Activated T-helper 17 cell treated with anti-CD3 and anti-CD28 coated beads, Interleukin-2, amount 50 U/mL, for 72 hours (primary cell): ENCODE data around the gene NANOGP8. TPM values are rescaled to one million over a fixed set of nuclear protein-coding genes. Genes with fewer than 3 reads are reported as not detected.
"Not testable (repeated sequence)": the region's sequence is repeated elsewhere in the genome, so short reads cannot be mapped to it uniquely, and the experiment has no call there.

ENCODE experiments used
- ATAC-seq: fragments of 150-1000 bp; cut with Tn5 transposase; replicated peaks from 2 replicates; pipeline ENCODE4 v1.10.0; 2021; ENCODE audit warnings: mild to moderate bottlenecking, moderate library complexity
- H3K27ac Mint-ChIP-seq: one replicate; pipeline ENCODE4 v1.8.0; 2022; ENCODE audit warnings: mixed read lengths
- H3K27me3 Mint-ChIP-seq: one replicate; pipeline ENCODE4 v1.8.0; 2022; ENCODE audit warnings: mixed read lengths
- H3K36me3 Mint-ChIP-seq: one replicate; pipeline ENCODE4 v1.8.0; 2022; ENCODE audit warnings: low read depth, mild to moderate bottlenecking, mixed read lengths
- H3K4me1 Mint-ChIP-seq: one replicate; pipeline ENCODE4 v1.8.0; 2022; ENCODE audit warnings: mixed read lengths
- H3K4me3 Mint-ChIP-seq: one replicate; pipeline ENCODE4 v1.8.0; 2022; ENCODE audit warnings: mild to moderate bottlenecking, mixed read lengths
- H3K9me3 Mint-ChIP-seq: one replicate; pipeline ENCODE4 v1.8.0; 2022; ENCODE audit warnings: mixed read lengths
- total RNA-seq, 2 donors: library from RNA; stranded (reverse); gene quantifications; one replicate each; pipeline ENCODE4 v1.2.3, GENCODE V29; 2022

NANOGP8 gene
- total RNA-seq, 2 donors from 2014 or later, result not detected

DNA sequence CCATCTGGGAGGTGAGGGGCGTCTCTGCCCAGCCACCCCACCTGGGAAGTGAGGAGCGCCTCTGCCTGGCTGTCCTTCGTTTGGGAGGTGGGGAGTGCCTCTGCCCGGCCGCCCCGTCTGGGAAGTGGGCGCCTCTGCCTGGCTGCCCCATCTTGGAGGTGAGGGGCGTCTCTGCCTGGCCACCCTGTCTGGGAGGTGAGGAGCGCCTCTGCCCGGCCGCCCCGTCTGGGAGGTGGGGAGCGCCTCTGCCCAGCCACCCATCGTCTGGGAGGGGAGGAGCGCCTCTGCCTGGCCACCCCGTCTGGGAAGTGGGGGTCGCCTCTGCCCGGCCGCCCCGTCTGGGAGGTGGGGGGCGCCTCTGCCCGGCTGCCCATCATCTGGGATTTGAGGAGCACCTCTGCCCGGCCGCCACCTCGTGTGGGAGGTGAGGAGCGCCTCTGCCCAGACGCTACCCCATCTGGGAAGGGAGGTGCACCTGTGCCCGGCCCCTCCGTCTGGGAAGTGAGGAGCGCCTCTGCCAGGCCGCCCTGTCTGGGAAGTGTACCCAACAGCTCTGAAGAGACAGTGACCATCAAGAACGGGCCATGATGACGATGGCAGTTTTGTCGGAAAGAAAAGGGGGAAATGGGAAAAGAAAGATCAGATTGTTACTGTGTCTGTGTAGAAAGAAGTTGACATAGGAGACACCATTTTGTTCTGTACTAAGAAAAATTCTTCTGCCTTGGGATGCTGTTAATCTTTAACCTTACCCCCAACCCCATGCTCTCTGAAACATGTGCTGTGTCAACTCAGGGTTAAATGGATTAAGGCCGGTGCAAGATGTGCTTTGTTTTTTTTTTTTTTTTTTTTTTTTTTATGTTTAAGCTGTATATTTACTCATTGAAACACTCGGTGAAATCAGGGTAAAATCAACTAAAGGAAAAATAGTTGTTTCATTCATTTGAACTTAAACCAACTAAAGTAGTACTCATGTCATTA, 2.4 kb downstream of the NANOGP8 start:
- not testable (repeated sequence) for H3K9me3 Mint-ChIP-seq, H3K27ac Mint-ChIP-seq, H3K4me1 Mint-ChIP-seq, ATAC-seq, H3K36me3 Mint-ChIP-seq, H3K4me3 Mint-ChIP-seq, H3K27me3 Mint-ChIP-seq

GRCh38 chr15:35081626-35082365, 3.3 kb downstream of the NANOGP8 start:
- not testable (repeated sequence) for H3K27me3 Mint-ChIP-seq, H3K27ac Mint-ChIP-seq, H3K4me3 Mint-ChIP-seq, H3K4me1 Mint-ChIP-seq, H3K36me3 Mint-ChIP-seq, ATAC-seq, H3K9me3 Mint-ChIP-seq

GRCh38 chr15:35080226-35080625, 4.9 kb downstream of the NANOGP8 start:
- ATAC-seq, result no peak
- Mint-ChIP-seq H3K27me3 (peaks cover 10% of the 10 kb centered on the region), H3K4me3 (no peak overlapping the region), H3K9me3 (no peaks in the 10 kb centered on the region), H3K27ac (no peak overlapping the region), H3K36me3 (no peaks in the 10 kb centered on the region), H3K4me1 (no peaks in the 10 kb centered on the region)

- no peaks in the 10 kb centered on the region for H3K9me3 Mint-ChIP-seq
- no peak overlapping the region for H3K4me3 Mint-ChIP-seq
- no peak for ATAC-seq
Observed at GRCh38 chr15:35078221-35078915, 6.7 kb downstream of the NANOGP8 start.

DNA sequence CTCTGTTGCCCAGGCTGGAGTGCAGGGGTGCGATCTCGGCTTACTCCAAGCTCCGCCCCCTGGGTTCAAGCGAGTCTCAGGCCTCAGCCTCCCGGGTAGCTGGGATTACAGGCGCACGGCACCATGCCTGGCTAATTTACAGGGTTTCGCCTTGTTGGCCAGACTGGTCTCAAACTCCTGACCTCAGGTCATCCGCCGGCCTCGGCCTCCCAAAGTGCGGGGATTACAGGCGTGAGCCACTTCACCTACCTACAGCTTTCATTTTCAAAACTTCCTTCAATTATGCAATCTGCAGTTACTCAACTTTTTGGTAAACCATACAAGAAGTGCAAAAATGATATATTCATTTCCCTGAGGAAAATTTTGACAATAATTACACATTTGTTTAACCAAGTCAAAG, 14.0 kb downstream of the NANOGP8 start:
- H3K4me3 Mint-ChIP-seq, result no peak overlapping the region
- no peak for ATAC-seq
- no peaks in the 10 kb centered on the region for H3K36me3 Mint-ChIP-seq
- H3K27me3 Mint-ChIP-seq, result peaks cover 16% of the 10 kb centered on the region
- H3K4me1 Mint-ChIP-seq, result no peaks in the 10 kb centered on the region
- H3K27ac Mint-ChIP-seq, result no peak overlapping the region
- H3K9me3 Mint-ChIP-seq, result no peaks in the 10 kb centered on the region

More at GRCh38 chr15:35078221-35078915, 6.7 kb downstream of the NANOGP8 start:
- peaks cover 12% of the 10 kb centered on the region for H3K27me3 Mint-ChIP-seq
- H3K4me1 Mint-ChIP-seq, result no peaks in the 10 kb centered on the region
- H3K36me3 Mint-ChIP-seq, result no peaks in the 10 kb centered on the region
- H3K27ac Mint-ChIP-seq, result no peak overlapping the region

- Mint-ChIP-seq H3K4me1 (no peaks in the 10 kb centered on the region), H3K36me3 (no peaks in the 10 kb centered on the region), H3K27me3 (peaks cover 15% of the 10 kb centered on the region), H3K27ac (no peak overlapping the region), H3K9me3 (no peaks in the 10 kb centered on the region), H3K4me3 (no peak overlapping the region)
- ATAC-seq, result no peak
Observed at GRCh38 chr15:35068846-35069475, 16.1 kb downstream of the NANOGP8 start.

GRCh38 chr15:35067496-35068347, 17.4 kb downstream of the NANOGP8 start:
- H3K4me3 Mint-ChIP-seq, result no peak overlapping the region
- ATAC-seq, result no peak
- H3K27me3 Mint-ChIP-seq, result peaks cover 11% of the 10 kb centered on the region
- H3K4me1 Mint-ChIP-seq, result no peaks in the 10 kb centered on the region
- no peaks in the 10 kb centered on the region for H3K9me3 Mint-ChIP-seq
- H3K36me3 Mint-ChIP-seq, result no peaks in the 10 kb centered on the region
- H3K27ac Mint-ChIP-seq, result no peak overlapping the region

DNA sequence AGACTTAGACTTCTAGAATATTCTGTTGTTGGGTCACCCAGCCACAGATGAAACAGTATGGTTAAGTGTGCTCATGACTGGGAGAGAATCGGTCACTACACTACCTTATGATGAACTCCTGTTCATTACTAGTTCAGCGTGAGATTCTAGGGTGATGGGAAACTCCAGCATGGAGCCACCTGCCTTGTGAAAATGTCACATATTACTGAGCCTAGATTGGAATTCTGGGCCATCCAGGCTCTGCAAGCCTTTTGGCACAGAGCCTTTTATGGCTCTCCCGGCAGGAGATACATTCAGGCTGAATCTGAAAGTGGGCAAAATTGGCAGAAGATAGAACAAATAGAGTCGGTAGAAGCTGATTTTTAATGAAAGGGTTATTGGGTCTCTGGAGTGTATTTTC, 19.0 kb downstream of the NANOGP8 start:
- H3K27me3 Mint-ChIP-seq, result peaks cover 11% of the 10 kb centered on the region
- no peaks in the 10 kb centered on the region for H3K9me3 Mint-ChIP-seq
- H3K27ac Mint-ChIP-seq, result no peak overlapping the region
- ATAC-seq, result no peak
- no peaks in the 10 kb centered on the region for H3K36me3 Mint-ChIP-seq
- no peak overlapping the region for H3K4me3 Mint-ChIP-seq
- no peaks in the 10 kb centered on the region for H3K4me1 Mint-ChIP-seq

DNA sequence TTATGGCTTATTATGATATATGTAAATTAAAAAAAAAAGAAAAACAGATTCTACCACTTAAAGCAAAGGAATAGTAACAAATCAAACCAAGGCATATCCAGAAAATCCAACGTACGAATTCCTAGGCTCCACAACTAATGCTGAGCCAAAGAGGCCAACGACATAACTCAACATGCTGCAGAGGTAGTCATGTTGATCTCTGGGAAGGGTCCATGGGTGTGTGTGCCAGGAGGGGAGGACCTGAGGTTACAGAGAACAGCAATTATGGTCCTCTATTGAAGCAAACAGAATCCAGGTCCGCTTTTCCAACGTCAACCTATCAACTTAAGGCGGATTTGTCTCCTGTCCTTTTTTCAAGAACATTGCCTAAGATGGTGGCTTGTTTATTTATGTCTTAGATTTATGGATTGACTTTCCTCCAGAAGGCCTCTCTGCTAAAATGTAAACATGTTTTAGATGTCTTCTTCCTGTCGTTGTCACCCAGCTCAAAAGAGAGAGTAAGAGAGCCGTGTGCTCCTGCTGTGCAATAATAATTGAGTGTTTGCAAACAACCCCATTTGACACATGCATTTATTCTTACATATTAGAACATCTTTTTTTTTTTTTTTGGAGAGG, 20.4 kb downstream of the NANOGP8 start:
- Mint-ChIP-seq H3K9me3 (no peaks in the 10 kb centered on the region), H3K4me3 (no peak overlapping the region), H3K4me1 (no peaks in the 10 kb centered on the region), H3K36me3 (no peaks in the 10 kb centered on the region), H3K27me3 (peaks cover 11% of the 10 kb centered on the region), H3K27ac (no peak overlapping the region)
- no peak for ATAC-seq

DNA sequence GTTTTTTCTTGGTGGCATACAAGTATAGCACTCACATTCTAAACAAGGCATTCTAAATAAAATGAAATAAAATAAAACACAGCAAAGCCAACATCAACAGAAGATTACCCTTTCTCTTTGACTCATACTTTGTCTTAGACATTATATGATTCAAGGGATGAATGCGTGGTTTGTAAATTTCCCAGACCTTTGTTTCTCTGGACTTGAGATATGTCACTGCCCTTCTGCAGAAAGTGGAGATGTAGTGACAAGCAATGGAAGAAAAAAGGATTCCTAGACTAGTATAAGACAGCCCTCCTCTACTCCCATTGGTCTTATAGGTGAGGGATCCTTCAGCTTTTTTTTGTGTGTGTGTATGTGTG, 22.4 kb downstream of the NANOGP8 start:
- Mint-ChIP-seq H3K27me3 (peaks cover 6% of the 10 kb centered on the region), H3K27ac (no peak overlapping the region)

GRCh38 chr15:35061825-35062737, 23.0 kb downstream of the NANOGP8 start:
- H3K36me3 Mint-ChIP-seq, result no peaks in the 10 kb centered on the region

More for the DNA sequence above, 22.4 kb downstream of the NANOGP8 start:
- H3K4me1 Mint-ChIP-seq, result no peaks in the 10 kb centered on the region
- ATAC-seq, result no peak
- no peaks in the 10 kb centered on the region for H3K9me3 Mint-ChIP-seq
- H3K4me3 Mint-ChIP-seq, result no peak overlapping the region
- H3K36me3 Mint-ChIP-seq, result no peaks in the 10 kb centered on the region

DNA sequence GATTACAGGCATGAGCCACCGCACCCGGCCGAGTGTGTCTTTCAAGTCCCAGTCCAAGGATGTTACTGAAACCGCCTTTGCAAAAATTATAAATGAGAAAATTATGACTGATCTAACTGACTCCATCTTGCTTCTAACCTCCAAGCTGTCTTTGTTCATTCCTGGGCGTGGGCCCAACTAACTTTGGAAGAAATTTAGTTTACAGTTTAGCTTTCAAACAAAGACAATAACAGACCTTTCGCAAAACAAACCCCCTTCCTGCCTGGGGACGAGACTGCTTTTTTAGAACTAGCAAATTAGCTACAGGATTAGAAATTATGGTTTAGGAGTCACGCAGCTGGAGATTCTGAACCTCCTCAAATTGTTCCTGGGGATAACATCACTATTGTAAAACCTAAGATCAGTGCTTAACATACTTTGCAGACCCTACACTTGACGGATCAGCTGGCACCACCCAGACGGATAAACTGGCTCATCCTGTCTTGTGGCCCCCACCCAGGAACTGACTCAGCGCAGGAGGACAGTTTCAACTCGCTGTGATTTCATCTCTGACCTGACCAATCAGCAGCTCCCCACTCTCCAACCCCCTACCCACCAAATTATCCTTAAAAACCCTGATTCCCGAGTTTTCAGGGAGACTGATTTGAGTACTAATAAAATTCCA, 23.8 kb downstream of the NANOGP8 start:
- H3K4me1 Mint-ChIP-seq, result no peaks in the 10 kb centered on the region
- no peaks in the 10 kb centered on the region for H3K9me3 Mint-ChIP-seq
- H3K4me3 Mint-ChIP-seq, result no peak overlapping the region
- no peaks in the 10 kb centered on the region for H3K36me3 Mint-ChIP-seq
- no peak overlapping the region for H3K27ac Mint-ChIP-seq
- peaks cover 11% of the 10 kb centered on the region for H3K27me3 Mint-ChIP-seq
- ATAC-seq, result no peak

More at GRCh38 chr15:35061825-35062737, 23.0 kb downstream of the NANOGP8 start:
- no peak overlapping the region for H3K27ac Mint-ChIP-seq
- peaks cover 8% of the 10 kb centered on the region for H3K27me3 Mint-ChIP-seq
- no peaks in the 10 kb centered on the region for H3K9me3 Mint-ChIP-seq
- no peak for ATAC-seq
- H3K4me3 Mint-ChIP-seq, result no peak overlapping the region
- H3K4me1 Mint-ChIP-seq, result no peaks in the 10 kb centered on the region
